ENCODE measurements around the gene CLASP1. TPM values are rescaled to one million over a fixed set of nuclear protein-coding genes. Genes with fewer than 3 reads are reported as not detected.
"Not testable (repeated sequence)": the region's sequence is repeated elsewhere in the genome, so short reads cannot be mapped to it uniquely, and the experiment has no call there.

CLASP1 gene
- total RNA-seq, 1 donor, result 46.0 TPM

DNA sequence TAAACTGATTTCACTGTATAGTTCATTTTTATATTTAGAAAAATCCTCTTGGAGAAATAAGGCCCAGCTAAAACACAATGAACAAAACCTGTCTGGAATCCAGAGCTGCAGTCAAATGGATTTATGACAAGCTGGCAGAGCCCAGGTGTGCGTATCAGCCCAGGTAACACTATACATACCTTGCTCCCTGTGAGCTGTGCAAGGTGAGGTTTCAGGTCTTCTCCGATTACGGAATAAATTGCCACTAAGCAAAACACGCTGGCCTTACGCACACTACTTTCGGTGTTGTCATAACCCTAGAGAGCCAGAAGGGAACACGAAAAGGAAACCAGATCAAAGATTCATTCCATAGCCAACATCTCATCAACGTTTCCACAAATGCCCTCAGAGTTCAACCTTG, 302.4 kb downstream of the CLASP1 start:
- no peak for TF ChIP-seq CTCF (IDR thresholded peaks at IDR 0.05; ENCODE audit: extremely low read depth, low read depth, low read length)
- H3K79me2 ChIP-seq (ENCODE audit: insufficient read depth, low read length), result no peaks in the 10 kb centered on the region
- no peak overlapping the region for H3K4me3 ChIP-seq (ENCODE audit: insufficient read depth, low read length)
- H3K27ac ChIP-seq (ENCODE audit: low read depth, low read length), result no peak overlapping the region
- H3K27me3 ChIP-seq (ENCODE audit: insufficient read depth, low read length), result no peaks in the 10 kb centered on the region
- no peak overlapping the region for H3K4me2 ChIP-seq (ENCODE audit: insufficient read depth, low read length)
- H3K36me3 ChIP-seq (ENCODE audit: insufficient read depth, low read length), result peaks cover 76% of the 10 kb centered on the region
- no peaks in the 10 kb centered on the region for H3K9me3 ChIP-seq (ENCODE audit: low read depth, low read length)
- DNase-seq (ENCODE audit: insufficient read length, low spot score, missing footprints), result no peak
- no peak overlapping the region for H2AFZ ChIP-seq (ENCODE audit: low read length)
- no peaks in the 10 kb centered on the region for H3K4me1 ChIP-seq (ENCODE audit: insufficient read depth, low read length)
- H4K20me1 ChIP-seq (ENCODE audit: insufficient read depth, low read length), result no peaks in the 10 kb centered on the region

DNA sequence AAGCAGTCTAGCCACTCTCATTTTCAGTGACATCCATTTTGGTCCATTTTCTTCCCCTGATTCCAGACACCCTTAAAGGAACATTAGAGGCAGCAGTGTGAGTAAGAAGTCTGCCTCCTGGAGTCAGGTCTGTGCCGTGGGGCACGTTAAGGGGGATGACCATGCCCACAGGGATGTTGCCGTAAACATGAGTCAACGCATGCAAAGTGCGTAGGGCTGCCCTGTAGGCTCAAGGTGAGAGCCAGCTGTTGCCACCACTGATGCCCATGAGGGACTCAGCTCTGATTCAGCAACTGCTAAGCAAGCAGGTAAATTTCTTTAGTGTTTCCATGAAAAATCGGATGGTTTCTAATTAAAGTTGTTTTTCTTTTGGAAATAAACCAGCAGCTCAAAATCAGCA, 302.9 kb downstream of the CLASP1 start:
- Histone ChIP-seq H3K4me1 (ENCODE audit: insufficient read depth, low read length) (no peaks in the 10 kb centered on the region), H3K4me2 (ENCODE audit: insufficient read depth, low read length) (no peak overlapping the region), H3K4me3 (ENCODE audit: insufficient read depth, low read length) (no peak overlapping the region), H3K79me2 (ENCODE audit: insufficient read depth, low read length) (no peaks in the 10 kb centered on the region), H3K36me3 (ENCODE audit: insufficient read depth, low read length) (peaks cover 74% of the 10 kb centered on the region), H3K27ac (ENCODE audit: low read depth, low read length) (no peak overlapping the region), H2AFZ (ENCODE audit: low read length) (no peak overlapping the region), H4K20me1 (ENCODE audit: insufficient read depth, low read length) (no peaks in the 10 kb centered on the region), H3K27me3 (ENCODE audit: insufficient read depth, low read length) (no peaks in the 10 kb centered on the region), H3K9me3 (ENCODE audit: low read depth, low read length) (no peaks in the 10 kb centered on the region)
- no peak for DNase-seq (ENCODE audit: insufficient read length, low spot score, missing footprints)
- no peak for TF ChIP-seq CTCF (IDR thresholded peaks at IDR 0.05; ENCODE audit: extremely low read depth, low read depth, low read length)

GRCh38 chr2:121345887-121346286, 303.4 kb downstream of the CLASP1 start:
- Histone ChIP-seq H2AFZ (ENCODE audit: low read length) (no peak overlapping the region), H3K4me1 (ENCODE audit: insufficient read depth, low read length) (no peaks in the 10 kb centered on the region), H3K4me2 (ENCODE audit: insufficient read depth, low read length) (no peak overlapping the region), H3K27ac (ENCODE audit: low read depth, low read length) (no peak overlapping the region), H3K27me3 (ENCODE audit: insufficient read depth, low read length) (no peaks in the 10 kb centered on the region), H3K9me3 (ENCODE audit: low read depth, low read length) (no peaks in the 10 kb centered on the region), H3K36me3 (ENCODE audit: insufficient read depth, low read length) (peaks cover 75% of the 10 kb centered on the region), H3K4me3 (ENCODE audit: insufficient read depth, low read length) (no peak overlapping the region), H3K79me2 (ENCODE audit: insufficient read depth, low read length) (no peaks in the 10 kb centered on the region), H4K20me1 (ENCODE audit: insufficient read depth, low read length) (no peaks in the 10 kb centered on the region)
- no peak for DNase-seq (ENCODE audit: insufficient read length, low spot score, missing footprints)
- no peak for TF ChIP-seq CTCF (IDR thresholded peaks at IDR 0.05; ENCODE audit: extremely low read depth, low read depth, low read length)

DNA sequence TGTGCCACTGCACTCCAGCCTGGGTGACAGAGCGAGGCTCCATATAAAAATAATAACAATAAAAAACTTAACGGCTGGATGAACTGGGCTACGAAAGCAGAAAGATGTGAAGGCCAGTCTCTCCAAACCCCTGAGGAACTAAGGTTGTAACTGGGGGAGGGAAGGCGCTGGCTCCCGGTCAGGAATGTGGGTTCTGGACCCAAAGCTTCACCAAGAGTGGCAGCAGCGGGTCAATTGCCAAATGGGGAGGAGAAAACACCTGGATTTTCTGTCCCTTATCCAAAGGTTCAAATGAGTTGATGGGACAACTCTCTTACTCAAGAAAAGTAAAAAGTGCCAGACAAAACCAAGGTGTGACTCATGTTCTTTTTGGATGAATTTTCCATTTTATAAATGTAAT, 304.2 kb downstream of the CLASP1 start:
- Histone ChIP-seq H3K9me3 (ENCODE audit: low read depth, low read length) (no peaks in the 10 kb centered on the region), H3K27ac (ENCODE audit: low read depth, low read length) (no peak overlapping the region), H3K4me1 (ENCODE audit: insufficient read depth, low read length) (no peaks in the 10 kb centered on the region), H3K27me3 (ENCODE audit: insufficient read depth, low read length) (no peaks in the 10 kb centered on the region), H4K20me1 (ENCODE audit: insufficient read depth, low read length) (no peaks in the 10 kb centered on the region), H3K4me3 (ENCODE audit: insufficient read depth, low read length) (no peak overlapping the region), H2AFZ (ENCODE audit: low read length) (no peak overlapping the region), H3K4me2 (ENCODE audit: insufficient read depth, low read length) (no peak overlapping the region), H3K36me3 (ENCODE audit: insufficient read depth, low read length) (peaks cover 75% of the 10 kb centered on the region), H3K79me2 (ENCODE audit: insufficient read depth, low read length) (no peaks in the 10 kb centered on the region)
- DNase-seq (ENCODE audit: insufficient read length, low spot score, missing footprints), result no peak
- TF ChIP-seq CTCF (IDR thresholded peaks at IDR 0.05; ENCODE audit: extremely low read depth, low read depth, low read length), result no peak

- H3K4me2 ChIP-seq (ENCODE audit: insufficient read depth, low read length); H3K27me3 ChIP-seq (ENCODE audit: insufficient read depth, low read length); H3K79me2 ChIP-seq (ENCODE audit: insufficient read depth, low read length); H3K4me3 ChIP-seq (ENCODE audit: insufficient read depth, low read length); DNase-seq (ENCODE audit: insufficient read length, low spot score, missing footprints); H3K27ac ChIP-seq (ENCODE audit: low read depth, low read length); H3K4me1 ChIP-seq (ENCODE audit: insufficient read depth, low read length); H2AFZ ChIP-seq (ENCODE audit: low read length); H4K20me1 ChIP-seq (ENCODE audit: insufficient read depth, low read length); H3K9me3 ChIP-seq (ENCODE audit: low read depth, low read length): not testable (repeated sequence)
- H3K36me3 ChIP-seq (ENCODE audit: insufficient read depth, low read length), result peaks cover 79% of the 10 kb centered on the region
Measured at GRCh38 chr2:121343828-121344399, 305.3 kb downstream of the CLASP1 start.

Data from osteoblast (primary cell).